Stomach (tissue), 9 donors: ENCODE results near the gene ISG20. TPM values are rescaled to one million over a fixed set of nuclear protein-coding genes. Genes with fewer than 3 reads are reported as not detected.

Experiments used
- DNase-seq, 2 donors: peaks; one replicate each; pipeline versions ENCODE4 v3.0.0 to v3.0.0-alpha.2; 2013 to 2019
- H3K27ac ChIP-seq, 5 donors: fragments of 200-600 bp in 4 of 5; sonication (generic) in 4 of 5; one replicate each; pipeline ENCODE4 v1.5.1; 2013 to 2019; ENCODE audit warnings: mild to moderate bottlenecking in 1 of 5, moderate library complexity in 1 of 5
- H3K27me3 ChIP-seq, 3 donors: fragments of 200-600 bp; sonication (generic); one replicate each; pipeline ENCODE4 v1.5.1; 2017 to 2019; ENCODE audit warnings: mixed run types in 1 of 3
- H3K36me3 ChIP-seq, 4 donors: fragments of 200-600 bp; sonication (generic); 1 replicate in 3 of 4; 2 replicates in 1 of 4; pipeline ENCODE4 v1.5.1; 2016 to 2019
- H3K4me1 ChIP-seq, 4 donors: fragments of 200-600 bp; sonication (generic); one replicate each; pipeline ENCODE4 v1.5.1; 2016 to 2019
- H3K4me3 ChIP-seq, 4 donors: fragments of 200-600 bp; sonication (generic) in 3 of 4; one replicate each; pipeline ENCODE4 v1.5.1; 2016 to 2019; ENCODE audit warnings: mild to moderate bottlenecking in 1 of 4
- H3K9me3 ChIP-seq, 4 donors: fragments of 200-600 bp; sonication (generic); one replicate each; pipeline ENCODE4 v1.5.1; 2016 to 2019
- EP300 ChIP-seq: sonication (generic); formaldehyde crosslinking; IDR thresholded peaks from one replicate; pipeline ENCODE4 v1.6.1; 2017; ENCODE audit warnings: antibody characterized with exemption
- POLR2A ChIP-seq, 4 donors: fragments of 450-650 bp; IDR thresholded peaks; one replicate each; pipeline ENCODE4 v1.6.1; 2016; ENCODE audit warnings: antibody characterized with exemption in 4 of 4, control low read depth in 2 of 4, mild to moderate bottlenecking in 1 of 4, moderate library complexity in 1 of 4
- POLR2AphosphoS5 ChIP-seq, 3 donors: sonication (generic); formaldehyde crosslinking; IDR thresholded peaks; one replicate each; pipeline ENCODE4 v1.6.1; 2016; ENCODE audit warnings: antibody characterized with exemption in 3 of 3
- WGBS, 5 donors: extraction: QIAGEN DNeasy Blood & Tissue Kit in 3 of 5; methylation state at CpG; one replicate each; pipeline versions ENCODE4 v1.1.5 to v1.1.7; 2013 to 2018; 5-methylcytosine and 5-hydroxymethylcytosine counted together
- intact Hi-C: fragments of 100-400 bp; cut with DNase I; formaldehyde crosslinking; loops from one replicate; pipeline ENCODE4 v1.15.1; 2023; ENCODE audit warnings: low total_unique reads
- polyA plus RNA-seq, 3 donors: library from polyadenylated mRNA; stranded (reverse); fragments of 200-250 nt; gene quantifications; one replicate each; pipeline ENCODE4 v1.2.3, GENCODE V29; 2013
- total RNA-seq, 5 donors: library from RNA; depleted of rRNA; stranded (reverse); fragments of >200 nt; gene quantifications; one replicate each; pipeline versions ENCODE4 v1.1.0 to v1.2.3, GENCODE V29; 2014 to 2016
- TF ChIP-seq, protein P1 (sequence below), 7 experiments: fragments of 450-650 bp in 4 of 7; fragments of 200-600 bp in 3 of 7; sonication (generic) in 3 of 7; IDR thresholded peaks; one replicate each; pipeline ENCODE4 v1.5.1; 2016 to 2019; ENCODE audit warnings: antibody characterized with exemption in 7 of 7, control low read depth in 2 of 7, mild to moderate bottlenecking in 1 of 7
- donor health status: healthy with polysubstance abuse.
- donor health status: Bipolar disorder and iron deficiency.
- donor health status: healthy.

Gene ISG20
- total and polyA plus RNA-seq, 8 donors: 15.6 to 137 (median 73.9) TPM

DNA sequence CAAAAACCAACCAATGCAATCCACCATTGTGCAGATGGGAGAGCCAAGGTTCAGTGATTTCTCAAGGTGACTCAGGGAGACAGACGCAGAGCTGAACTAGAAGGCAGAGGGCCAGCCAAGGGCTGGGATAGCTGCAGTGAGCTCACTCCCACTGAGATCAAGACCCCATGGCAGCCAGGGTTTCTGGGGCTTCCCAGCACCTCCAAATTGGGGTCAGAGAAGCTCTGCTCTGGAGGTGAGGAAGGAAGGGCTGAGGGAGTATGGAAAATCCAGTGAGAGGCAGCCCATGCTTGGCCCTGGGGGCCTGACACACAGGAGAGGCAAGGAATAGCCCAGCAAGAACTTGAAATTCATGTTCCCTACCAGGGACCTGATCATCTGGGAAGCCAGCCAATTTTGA, 61.0 kb downstream of the ISG20 start:
- TF ChIP-seq, protein P1, sequence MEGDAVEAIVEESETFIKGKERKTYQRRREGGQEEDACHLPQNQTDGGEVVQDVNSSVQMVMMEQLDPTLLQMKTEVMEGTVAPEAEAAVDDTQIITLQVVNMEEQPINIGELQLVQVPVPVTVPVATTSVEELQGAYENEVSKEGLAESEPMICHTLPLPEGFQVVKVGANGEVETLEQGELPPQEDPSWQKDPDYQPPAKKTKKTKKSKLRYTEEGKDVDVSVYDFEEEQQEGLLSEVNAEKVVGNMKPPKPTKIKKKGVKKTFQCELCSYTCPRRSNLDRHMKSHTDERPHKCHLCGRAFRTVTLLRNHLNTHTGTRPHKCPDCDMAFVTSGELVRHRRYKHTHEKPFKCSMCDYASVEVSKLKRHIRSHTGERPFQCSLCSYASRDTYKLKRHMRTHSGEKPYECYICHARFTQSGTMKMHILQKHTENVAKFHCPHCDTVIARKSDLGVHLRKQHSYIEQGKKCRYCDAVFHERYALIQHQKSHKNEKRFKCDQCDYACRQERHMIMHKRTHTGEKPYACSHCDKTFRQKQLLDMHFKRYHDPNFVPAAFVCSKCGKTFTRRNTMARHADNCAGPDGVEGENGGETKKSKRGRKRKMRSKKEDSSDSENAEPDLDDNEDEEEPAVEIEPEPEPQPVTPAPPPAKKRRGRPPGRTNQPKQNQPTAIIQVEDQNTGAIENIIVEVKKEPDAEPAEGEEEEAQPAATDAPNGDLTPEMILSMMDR (IDR thresholded peaks at IDR 0.05): no peak
- no peak for TF ChIP-seq POLR2AphosphoS5 (IDR thresholded peaks at IDR 0.05)
- no peak for TF ChIP-seq POLR2A (IDR thresholded peaks at IDR 0.05)
- TF ChIP-seq EP300: no peak
- Histone ChIP-seq H3K27me3 (peaks cover 0 to 2% (median under 1%) of the 10 kb centered on the region in 3 donors), H3K4me1 (peaks cover 0 to 9% (median 2%) of the 10 kb centered on the region in 4 donors), H3K9me3 (no peaks in the 10 kb centered on the region), H3K36me3 (no peaks in the 10 kb centered on the region), H3K4me3 (no peak overlapping the region), H3K27ac (no peak overlapping the region)
- DNase-seq: no peak
- 85 to 100% (median 95%) methylated on average over 1 of the region's 1 CpG for WGBS, 5 donors
- intact Hi-C loops: no loop called here

DNA sequence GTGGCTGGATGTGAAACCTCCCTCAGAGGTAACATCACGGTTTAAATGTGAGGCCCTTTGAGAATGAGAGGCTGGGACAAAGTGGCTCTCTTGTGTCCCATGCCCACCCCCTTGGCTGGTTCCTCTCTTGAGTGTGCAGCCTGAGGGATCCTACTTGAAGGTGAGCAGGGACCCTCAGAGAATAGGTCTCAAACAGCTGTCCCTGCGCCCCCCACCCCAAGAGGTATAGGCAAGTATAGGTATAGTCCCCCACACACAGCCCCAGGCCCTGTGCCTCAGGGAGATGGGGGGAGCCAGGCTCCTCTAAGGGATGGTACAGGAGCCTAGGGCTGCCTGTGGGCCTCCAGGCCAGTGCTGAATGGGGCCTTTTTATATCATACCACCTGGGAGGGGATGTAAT, 61.9 kb downstream of the ISG20 start:
- H3K27ac ChIP-seq: no peak overlapping the region
- peaks cover 4 to 17% (median 10%) of the 10 kb centered on the region in 4 donors for H3K4me1 ChIP-seq
- peaks cover 0 to 10% (median 9%) of the 10 kb centered on the region in 3 donors for H3K27me3 ChIP-seq
- 76 to 95% (median 90%) methylated on average over 2 of the region's 2 CpGs for WGBS, 5 donors
- H3K4me3 ChIP-seq: no peak overlapping the region
- no peaks in the 10 kb centered on the region for H3K9me3 ChIP-seq
- TF ChIP-seq POLR2AphosphoS5 (IDR thresholded peaks at IDR 0.05): no peak
- no peak for TF ChIP-seq EP300
- no peak for TF ChIP-seq POLR2A (IDR thresholded peaks at IDR 0.05)
- TF ChIP-seq, protein P1 (IDR thresholded peaks at IDR 0.05): no peak
- no peaks in the 10 kb centered on the region for H3K36me3 ChIP-seq
- intact Hi-C loops: no loop called here
- DNase-seq: no peak

DNA sequence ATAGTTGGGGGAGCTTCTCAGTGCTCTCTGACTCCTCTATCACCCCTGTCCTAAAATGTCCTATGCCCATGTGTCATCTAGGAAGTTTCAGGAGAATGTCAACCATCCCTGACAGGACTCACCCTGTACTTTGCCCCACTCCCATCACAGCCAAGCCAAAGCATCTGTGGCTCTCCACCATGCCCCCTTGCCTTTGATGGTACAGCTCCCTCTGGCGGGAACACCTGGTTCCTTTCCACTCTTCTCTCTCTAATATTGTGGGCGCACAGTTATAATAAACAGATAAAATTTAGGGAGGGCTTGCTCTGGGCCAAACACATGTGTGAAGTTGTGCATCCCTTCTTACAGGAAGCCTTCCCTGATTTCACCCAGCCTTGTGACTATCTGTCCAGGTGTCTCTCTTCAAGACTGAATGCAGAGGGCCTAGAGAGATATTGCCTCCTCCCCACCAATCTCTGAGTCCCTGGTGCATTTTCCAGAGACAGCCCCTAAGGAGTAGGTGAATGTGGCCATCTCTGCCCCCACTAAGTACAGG, 62.8 kb downstream of the ISG20 start:
- intact Hi-C loops: no loop called here
- no peak overlapping the region for H3K27ac ChIP-seq
- DNase-seq: peak in 1 of 2 donors; percentile 35
- H3K4me3 ChIP-seq: no peak overlapping the region
- peaks cover 0 to 18% (median 18%) of the 10 kb centered on the region in 3 donors for H3K27me3 ChIP-seq
- 60 to 68% (median 68%) methylated on average over 2 of the region's 2 CpGs for WGBS, 5 donors
- no peaks in the 10 kb centered on the region for H3K9me3 ChIP-seq
- H3K36me3 ChIP-seq: no peaks in the 10 kb centered on the region
- H3K4me1 ChIP-seq: peaks cover 7 to 15% (median 14%) of the 10 kb centered on the region in 4 donors
- no peak for TF ChIP-seq POLR2AphosphoS5 (IDR thresholded peaks at IDR 0.05)
- TF ChIP-seq, protein P1 (IDR thresholded peaks at IDR 0.05): peak in 2 of 7 experiments; percentile 10 to 30

- no peak for TF ChIP-seq POLR2AphosphoS5 (IDR thresholded peaks at IDR 0.05)
- TF ChIP-seq, protein P1 (IDR thresholded peaks at IDR 0.05): no peak
- TF ChIP-seq EP300: no peak
- TF ChIP-seq POLR2A (IDR thresholded peaks at IDR 0.05): no peak
- no peaks in the 10 kb centered on the region for H3K9me3 ChIP-seq
- intact Hi-C loops: no loop called here
These were observed 64.2 kb downstream of the ISG20 start for GRCh38 chr15:88702983-88703382.

More at GRCh38 chr15:88702983-88703382, 64.2 kb downstream of the ISG20 start:
- Histone ChIP-seq H3K4me1 (peaks cover 7 to 15% (median 14%) of the 10 kb centered on the region in 4 donors), H3K27ac (no peak overlapping the region), H3K4me3 (no peak overlapping the region), H3K27me3 (peaks cover 0 to 21% (median 18%) of the 10 kb centered on the region in 3 donors), H3K36me3 (no peaks in the 10 kb centered on the region)
- no peak for DNase-seq
- WGBS, 5 donors: 43 to 55% (median 51%) methylated on average over 5 of the region's 5 CpGs
